Measurements from ENCODE around the gene TBXAS1. TPM values are rescaled to one million over a fixed set of nuclear protein-coding genes. Genes with fewer than 3 reads are reported as not detected.

Gene TBXAS1
- total RNA-seq, 1 donor from 2014 or later: 1.3 TPM

GRCh38 chr7:140017543-140017942, 188.5 kb downstream of the TBXAS1 start:
- no peak for TF ChIP-seq CTCF (IDR thresholded peaks at IDR 0.05; ENCODE audit: unreplicated experiment)
- Mint-ChIP-seq H3K4me1 (ENCODE audit: unreplicated experiment) (peaks cover 8% of the 10 kb centered on the region), H3K9me3 (ENCODE audit: unreplicated experiment) (no peaks in the 10 kb centered on the region), H3K27ac (ENCODE audit: unreplicated experiment) (no peak overlapping the region), H3K27me3 (ENCODE audit: unreplicated experiment) (peaks cover 11% of the 10 kb centered on the region), H3K36me3 (ENCODE audit: low read depth, unreplicated experiment) (peaks cover 8% of the 10 kb centered on the region), H3K4me3 (ENCODE audit: unreplicated experiment) (no peak overlapping the region)
- no peak for DNase-seq (ENCODE audit: low spot score)

GRCh38 chr7:140018125-140019043, 189.3 kb downstream of the TBXAS1 start:
- peaks cover 11% of the 10 kb centered on the region for H3K27me3 Mint-ChIP-seq (ENCODE audit: unreplicated experiment)

GRCh38 chr7:140019172-140019571, 190.1 kb downstream of the TBXAS1 start:
- Mint-ChIP-seq H3K4me3 (ENCODE audit: unreplicated experiment) (peak overlapping the region; percentile 6), H3K4me1 (ENCODE audit: unreplicated experiment) (peaks cover 3% of the 10 kb centered on the region), H3K27ac (ENCODE audit: unreplicated experiment) (no peak overlapping the region), H3K36me3 (ENCODE audit: low read depth, unreplicated experiment) (peaks cover 13% of the 10 kb centered on the region), H3K9me3 (ENCODE audit: unreplicated experiment) (no peaks in the 10 kb centered on the region), H3K27me3 (ENCODE audit: unreplicated experiment) (peaks cover 7% of the 10 kb centered on the region)
- TF ChIP-seq CTCF (IDR thresholded peaks at IDR 0.05; ENCODE audit: unreplicated experiment): no peak
- DNase-seq (ENCODE audit: low spot score): no peak

More at GRCh38 chr7:140018125-140019043, 189.3 kb downstream of the TBXAS1 start:
- Mint-ChIP-seq H3K4me3 (ENCODE audit: unreplicated experiment) (no peak overlapping the region), H3K4me1 (ENCODE audit: unreplicated experiment) (peaks cover 3% of the 10 kb centered on the region), H3K9me3 (ENCODE audit: unreplicated experiment) (no peaks in the 10 kb centered on the region), H3K36me3 (ENCODE audit: low read depth, unreplicated experiment) (peaks cover 11% of the 10 kb centered on the region), H3K27ac (ENCODE audit: unreplicated experiment) (no peak overlapping the region)
- no peak for TF ChIP-seq CTCF (IDR thresholded peaks at IDR 0.05; ENCODE audit: unreplicated experiment)
- DNase-seq (ENCODE audit: low spot score): no peak

GRCh38 chr7:140019606-140020005, 190.5 kb downstream of the TBXAS1 start:
- Mint-ChIP-seq H3K27ac (ENCODE audit: unreplicated experiment) (no peak overlapping the region), H3K4me3 (ENCODE audit: unreplicated experiment) (no peak overlapping the region)

More at GRCh38 chr7:140019606-140020005, 190.5 kb downstream of the TBXAS1 start:
- peaks cover 3% of the 10 kb centered on the region for H3K4me1 Mint-ChIP-seq (ENCODE audit: unreplicated experiment)
- H3K36me3 Mint-ChIP-seq (ENCODE audit: low read depth, unreplicated experiment): peaks cover 16% of the 10 kb centered on the region
- no peak for DNase-seq (ENCODE audit: low spot score)
- H3K9me3 Mint-ChIP-seq (ENCODE audit: unreplicated experiment): no peaks in the 10 kb centered on the region
- H3K27me3 Mint-ChIP-seq (ENCODE audit: unreplicated experiment): peaks cover 5% of the 10 kb centered on the region
- TF ChIP-seq CTCF (IDR thresholded peaks at IDR 0.05; ENCODE audit: unreplicated experiment): no peak
